Spleen (tissue), 11 donors: ENCODE data around the gene CRYAA. TPM values are rescaled to one million over a fixed set of nuclear protein-coding genes. Genes with fewer than 3 reads are reported as not detected.

Experiments used
- DNase-seq: peaks from one replicate; pipeline ENCODE4 v3.0.0-alpha.2; 2020
- H3K27ac ChIP-seq, 8 donors: fragments of 200-600 bp; sonication (generic) in 7 of 8; 1 replicate in 4 of 8; 2 replicates in 4 of 8; pipeline versions ENCODE4 v1.5.0 to v1.8.0; 2016 to 2021; ENCODE audit warnings: inconsistent platforms in 4 of 8, mild to moderate bottlenecking in 4 of 8, moderate library complexity in 1 of 8
- H3K27me3 ChIP-seq, 7 donors: fragments of 200-600 bp; sonication (generic) in 6 of 7; replicated peaks in 1 of 7; 1 replicate in 4 of 7; 2 replicates in 3 of 7; pipeline versions ENCODE4 v1.5.0 to v1.8.0; 2016 to 2021; ENCODE audit warnings: inconsistent platforms in 3 of 7, mild to moderate bottlenecking in 1 of 7
- H3K36me3 ChIP-seq, 6 donors: fragments of 200-600 bp; sonication (generic) in 5 of 6; 1 replicate in 4 of 6; 2 replicates in 2 of 6; pipeline versions ENCODE4 v1.5.0 to v1.8.0; 2016 to 2021; ENCODE audit warnings: inconsistent platforms in 2 of 6
- H3K4me1 ChIP-seq, 6 donors: fragments of 200-600 bp; sonication (generic) in 5 of 6; 1 replicate in 3 of 6; 2 replicates in 3 of 6; pipeline versions ENCODE4 v1.5.0 to v1.8.0; 2016 to 2021; ENCODE audit warnings: inconsistent platforms in 3 of 6
- H3K4me3 ChIP-seq, 8 donors: fragments of 200-600 bp; sonication (generic) in 7 of 8; 1 replicate in 4 of 8; 2 replicates in 4 of 8; pipeline versions ENCODE4 v1.5.0 to v1.8.0; 2016 to 2021; ENCODE audit warnings: inconsistent platforms in 4 of 8, mild to moderate bottlenecking in 4 of 8, moderate library complexity in 2 of 8
- H3K9me3 ChIP-seq, 8 donors: fragments of 200-600 bp; sonication (generic) in 7 of 8; 1 replicate in 4 of 8; 2 replicates in 4 of 8; pipeline versions ENCODE4 v1.5.0 to v1.8.0; 2016 to 2021; ENCODE audit warnings: inconsistent platforms in 4 of 8
- CTCF ChIP-seq, 11 experiments: fragments of 200-600 bp in 7 of 11; fragments of 450-650 bp in 4 of 11; sonication (generic) in 4 of 11; IDR thresholded peaks in 8 of 11; conservative IDR thresholded peaks in 3 of 11; 1 replicate in 7 of 11; 2 replicates in 4 of 11; pipeline versions ENCODE4 v1.4.0 to v1.8.0; 2016 to 2021; ENCODE audit warnings: antibody characterized with exemption in 11 of 11, inconsistent platforms in 4 of 11, mild to moderate bottlenecking in 1 of 11
- POLR2A ChIP-seq, 3 donors: fragments of 450-650 bp; IDR thresholded peaks; one replicate each; pipeline ENCODE4 v1.5.1; 2017; ENCODE audit warnings: antibody characterized with exemption in 3 of 3, mild to moderate bottlenecking in 1 of 3
- POLR2AphosphoS5 ChIP-seq, 3 donors: sonication (generic); formaldehyde crosslinking; IDR thresholded peaks; one replicate each; pipeline ENCODE4 v1.5.1; 2017; ENCODE audit warnings: antibody characterized with exemption in 3 of 3
- WGBS, 5 donors: extraction: QIAGEN DNeasy Blood & Tissue Kit in 3 of 5; methylation state at CpG; one replicate each; pipeline versions ENCODE4 v1.1.5 to v1.1.7; 2013 to 2018; 5-methylcytosine and 5-hydroxymethylcytosine counted together
- intact Hi-C: fragments of 100-400 bp; cut with DNase I; formaldehyde crosslinking; loops from one replicate; pipeline ENCODE4 v1.15.0; 2023; ENCODE audit warnings: low total_unique reads
- polyA plus RNA-seq, 3 donors: library from polyadenylated mRNA; stranded (reverse); fragments of 200-250 nt; gene quantifications; one replicate each; pipeline ENCODE4 v1.2.1, GENCODE V29; 2013
- total RNA-seq, 7 donors: library from RNA; depleted of rRNA in 3 of 7; stranded (reverse); fragments of >200 nt in 3 of 7; fragmentation: NEBNext Ultra II Directional in 4 of 7; extraction: Animal tissue kit (Norgen Biotek cat#: 25700) in 4 of 7; gene quantifications; one replicate each; pipeline versions ENCODE4 v1.1.0 to v1.2.1, GENCODE V29; 2016 to 2021
- donor health status: healthy with polysubstance abuse.
- donor health status: DM: no; HTN: no; CAD: no; lungs with moderate emphysema.
- donor health status: DM: no; HTN: no; CAD: no.
- donor health status: Bipolar disorder and iron deficiency.
- donor health status: healthy.
- donor health status: DM: no; HTN: no; CAD: no.
- donor health status: DM: yes; HTN: yes; CAD: no.

CRYAA gene
- total and polyA plus RNA-seq, 10 donors: not detected

DNA sequence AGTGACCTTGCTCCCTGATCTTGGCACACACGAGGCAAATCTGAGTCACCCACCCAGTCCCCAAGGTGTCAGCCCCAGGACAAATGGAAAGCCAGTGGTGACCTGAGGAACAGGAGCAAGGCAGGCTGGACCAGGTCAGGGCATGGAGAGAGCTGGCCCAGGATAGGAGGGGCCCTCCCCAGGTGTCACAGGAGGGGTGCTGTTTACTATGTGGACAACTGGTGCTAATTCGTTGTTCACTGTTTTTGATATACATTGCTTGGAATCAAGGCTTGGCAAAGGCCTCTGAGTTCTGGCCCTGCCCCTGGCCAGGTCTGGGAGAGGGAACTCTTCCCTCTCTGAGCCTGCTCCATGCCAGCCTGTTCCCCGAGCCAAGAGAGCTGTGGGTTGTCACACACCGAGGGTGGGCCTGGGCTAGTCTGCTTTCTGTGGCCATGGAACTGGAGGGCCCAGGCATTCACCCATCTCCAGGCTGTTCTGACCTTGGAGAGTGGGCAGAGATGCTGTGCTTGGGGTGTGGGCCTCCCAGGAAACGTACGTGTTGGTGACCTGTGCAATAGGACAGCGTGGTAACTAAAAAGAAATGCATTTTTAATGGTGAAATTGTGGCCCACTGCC, 41.8 kb downstream of the CRYAA start:
- Histone ChIP-seq H3K27ac (no peak overlapping the region), H3K9me3 (no peaks in the 10 kb centered on the region), H3K27me3 (peaks cover 0 to 43% (median 0%) of the 10 kb centered on the region in 7 donors), H3K4me3 (no peak overlapping the region), H3K4me1 (peaks cover 0 to 13% (median 8%) of the 10 kb centered on the region in 6 donors), H3K36me3 (no peaks in the 10 kb centered on the region)
- no peak for TF ChIP-seq POLR2A (IDR thresholded peaks at IDR 0.05)
- TF ChIP-seq POLR2AphosphoS5 (IDR thresholded peaks at IDR 0.05): no peak
- intact Hi-C loops: no loop called here
- 77 to 92% (median 80%) methylated on average over 4 to 7 of the region's 7 CpGs for WGBS, 5 donors
- peak; percentile 55 for DNase-seq

GRCh38 chr21:43211072-43211759, 42.4 kb downstream of the CRYAA start:
- 50 to 74% (median 67%) methylated on average over 20 to 21 of the region's 21 CpGs for WGBS, 5 donors
- no peak overlapping the region for H3K27ac ChIP-seq
- H3K4me1 ChIP-seq: peaks cover 0 to 13% (median 8%) of the 10 kb centered on the region in 6 donors

DNA sequence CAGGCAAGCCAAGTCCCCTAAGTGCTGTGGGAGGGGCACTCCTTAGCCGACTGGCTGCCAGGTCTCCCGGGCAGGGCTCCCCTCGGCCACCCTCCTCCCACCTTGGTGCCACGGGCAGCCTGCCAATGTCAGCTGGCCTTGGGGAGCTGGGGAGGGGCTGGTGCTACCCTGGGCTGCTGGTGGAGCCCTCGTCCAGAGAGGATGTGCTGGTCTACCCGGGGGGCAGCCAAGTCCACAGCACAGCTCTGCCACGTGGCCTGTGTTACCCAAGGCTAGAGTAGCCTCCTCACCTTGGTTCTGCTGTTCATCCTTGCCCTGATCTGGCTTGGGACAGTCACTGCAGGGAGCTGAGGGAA, 42.9 kb downstream of the CRYAA start:
- Histone ChIP-seq H3K36me3 (no peaks in the 10 kb centered on the region), H3K4me3 (no peak overlapping the region), H3K9me3 (no peaks in the 10 kb centered on the region), H3K27me3 (peaks cover 0 to 37% (median 0%) of the 10 kb centered on the region in 7 donors), H3K4me1 (peaks cover 0 to 13% (median 8%) of the 10 kb centered on the region in 6 donors), H3K27ac (no peak overlapping the region)
- peak; percentile 59 for DNase-seq
- 23 to 72% (median 59%) methylated on average over 4 to 7 of the region's 7 CpGs for WGBS, 5 donors
- TF ChIP-seq CTCF (IDR thresholded peaks at IDR 0.05 in 8 of 11, conservative IDR thresholded peaks at IDR 0.05 in 3 of 11) (no peak), POLR2A (IDR thresholded peaks at IDR 0.05) (no peak), POLR2AphosphoS5 (IDR thresholded peaks at IDR 0.05) (no peak)
- intact Hi-C loops: no loop called here

More at GRCh38 chr21:43211072-43211759, 42.4 kb downstream of the CRYAA start:
- no peak overlapping the region for H3K4me3 ChIP-seq
- H3K27me3 ChIP-seq: peaks cover 0 to 42% (median 0%) of the 10 kb centered on the region in 7 donors
- intact Hi-C loops: no loop called here
- peak; percentile 75 for DNase-seq
- no peaks in the 10 kb centered on the region for H3K9me3 ChIP-seq
- TF ChIP-seq POLR2A (IDR thresholded peaks at IDR 0.05) (no peak), CTCF (IDR thresholded peaks at IDR 0.05 in 8 of 11, conservative IDR thresholded peaks at IDR 0.05 in 3 of 11) (peak in 7 of 11 experiments; percentile 37 to 63 (median 48)), POLR2AphosphoS5 (IDR thresholded peaks at IDR 0.05) (peak in 2 of 3 donors; percentile 42 to 49)
- no peaks in the 10 kb centered on the region for H3K36me3 ChIP-seq

Other genes starting within 250 kb of the CRYAA start
- not detected for gene ERVH48-1, start 243.4 kb upstream of the CRYAA start, total RNA-seq
- under 1 TPM in 1 of 3 donors, not detected in 2; 0.05 TPM for gene ERVH48-1, start 243.4 kb upstream of the CRYAA start, polyA plus RNA-seq
- 10 to 100 TPM; 11.1 to 21.2 (median 17.3) TPM for gene PKNOX1, start 194.4 kb upstream of the CRYAA start, total RNA-seq
- 10 to 100 TPM in 1 of 3 donors, 1 to 10 TPM in 2; 7.3 to 10.1 (median 8.7) TPM for gene PKNOX1, start 194.4 kb upstream of the CRYAA start, polyA plus RNA-seq
- gene CBS, start 93.2 kb upstream of the CRYAA start, total RNA-seq: 10 to 100 TPM in 1 of 7 donors, 1 to 10 TPM in 6; 1.2 to 10.9 (median 4.5) TPM
- gene CBS, start 93.2 kb upstream of the CRYAA start, polyA plus RNA-seq: 1 to 10 TPM in 2 of 3 donors, under 1 TPM in 1; 0.65 to 2.9 (median 1.4) TPM
- gene U2AF1, start 61.4 kb upstream of the CRYAA start, total RNA-seq: 10 to 100 TPM; 15.2 to 98.0 (median 61.2) TPM
- gene U2AF1, start 61.4 kb upstream of the CRYAA start, polyA plus RNA-seq: 10 to 100 TPM; 36.7 to 70.8 (median 40.7) TPM